MM.1S (cell line): ENCODE data around the gene PRPF6.

Experiments used
- DNase-seq: peaks from one replicate; pipeline ENCODE4 v3.0.0-alpha.2; 2015
- H2AFZ ChIP-seq: fragments of 300-600 bp; sonication (generic); 2 replicates; pipeline ENCODE4 v1.6.0; 2016; ENCODE audit warnings: antibody characterized with exemption, low read length
- H3F3A ChIP-seq: fragments of 300-600 bp; sonication (generic); 2 replicates; pipeline ENCODE4 v1.6.1; 2016; ENCODE audit warnings: mild to moderate bottlenecking, antibody characterized with exemption, low read length, moderate library complexity, mixed read lengths; ENCODE audit not compliant: insufficient read depth
- H3K27ac ChIP-seq: fragments of 300-600 bp; sonication (generic); 2 replicates; pipeline ENCODE4 v1.5.1; 2016; ENCODE audit warnings: mild to moderate bottlenecking, low read length
- H3K27me3 ChIP-seq: fragments of 300-600 bp; sonication (generic); replicated peaks from 2 replicates; pipeline ENCODE4 v1.6.0; 2016; ENCODE audit warnings: low read length; ENCODE audit not compliant: insufficient read depth
- H3K36me3 ChIP-seq: fragments of 300-600 bp; sonication (generic); replicated peaks from 2 replicates; pipeline ENCODE4 v1.6.1; 2016; ENCODE audit warnings: mild to moderate bottlenecking, low read length, mixed read lengths; ENCODE audit not compliant: insufficient read depth
- H3K4me1 ChIP-seq: fragments of 300-600 bp; sonication (generic); 2 replicates; pipeline ENCODE4 v1.6.1; 2016; ENCODE audit warnings: low read length, mixed read lengths
- H3K4me2 ChIP-seq: fragments of 300-600 bp; sonication (generic); 2 replicates; pipeline ENCODE4 v1.6.0; 2016; ENCODE audit warnings: low read depth, low read length
- H3K4me3 ChIP-seq: fragments of 300-600 bp; sonication (generic); 2 replicates; pipeline ENCODE4 v1.5.1; 2016; ENCODE audit warnings: low read length, mixed read lengths
- H3K79me2 ChIP-seq: fragments of 300-600 bp; sonication (generic); 2 replicates; pipeline ENCODE4 v1.6.1; 2016; ENCODE audit warnings: mixed run types, low read length, mixed read lengths
- H3K9ac ChIP-seq: fragments of 300-600 bp; sonication (generic); 2 replicates; pipeline ENCODE4 v1.6.1; 2016; ENCODE audit warnings: low read length, mixed read lengths
- H3K9me2 ChIP-seq: fragments of 300-600 bp; sonication (generic); replicated peaks from 2 replicates; pipeline ENCODE4 v1.6.1; 2016; ENCODE audit warnings: mild to moderate bottlenecking, low read length, mixed read lengths; ENCODE audit not compliant: insufficient read depth
- H3K9me3 ChIP-seq: fragments of 300-600 bp; sonication (generic); replicated peaks from 2 replicates; pipeline ENCODE4 v1.6.1; 2016; ENCODE audit warnings: mild to moderate bottlenecking, low read length, mixed read lengths; ENCODE audit not compliant: insufficient read depth
- H4K20me1 ChIP-seq: fragments of 300-600 bp; sonication (generic); 2 replicates; pipeline ENCODE4 v1.6.1; 2016; ENCODE audit warnings: mild to moderate bottlenecking, low read length, moderate library complexity, mixed read lengths; ENCODE audit not compliant: insufficient read depth
- CTCF ChIP-seq: fragments of 300-600 bp; sonication (generic); IDR thresholded peaks from 2 replicates; pipeline ENCODE4 v1.5.1; 2016; ENCODE audit warnings: antibody characterized with exemption, low read length, mixed read lengths
- EZH2 ChIP-seq: fragments of 300-600 bp; sonication (generic); optimal IDR thresholded peaks from 2 replicates; pipeline ENCODE3; 2017; ENCODE audit warnings: low read depth, mild to moderate bottlenecking, antibody characterized with exemption, low read length, mixed read lengths
- EZH2phosphoT487 ChIP-seq: fragments of 300-600 bp; sonication (generic); IDR thresholded peaks from 2 replicates; pipeline ENCODE4 v1.6.1; 2018; ENCODE audit warnings: antibody characterized with exemption, low read length

Gene PRPF6

DNA sequence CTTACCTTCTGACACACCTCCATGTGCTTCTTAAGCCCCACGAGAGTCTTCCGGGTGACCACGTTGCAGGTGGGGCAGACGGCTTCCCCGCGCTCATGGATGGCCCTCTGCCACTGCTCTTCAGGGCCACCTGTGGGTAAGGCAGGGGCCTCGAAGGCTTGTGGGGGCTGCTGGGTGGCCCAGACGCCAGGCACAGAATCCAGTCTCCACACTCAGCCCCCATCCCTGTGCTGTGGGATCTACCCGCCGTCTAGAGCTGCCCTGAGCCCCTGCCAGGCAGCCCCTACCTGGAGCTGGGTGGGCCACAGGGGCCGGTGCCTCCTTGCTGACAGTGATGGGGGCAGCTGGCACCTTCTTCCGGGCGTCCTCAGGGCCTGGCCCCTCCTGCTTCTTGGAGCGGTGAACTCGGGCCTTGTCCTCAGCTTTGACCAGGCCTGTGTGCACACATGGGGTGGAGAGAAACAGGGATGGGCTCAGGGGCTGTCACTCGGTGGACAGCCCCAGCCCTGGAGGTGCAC is 17.1 kb upstream of the PRPF6 start:
- TF ChIP-seq CTCF (no peak), EZH2phosphoT487 (no peak), EZH2 (no peak)
- no peaks in the 10 kb centered on the region for H4K20me1 ChIP-seq

DNA sequence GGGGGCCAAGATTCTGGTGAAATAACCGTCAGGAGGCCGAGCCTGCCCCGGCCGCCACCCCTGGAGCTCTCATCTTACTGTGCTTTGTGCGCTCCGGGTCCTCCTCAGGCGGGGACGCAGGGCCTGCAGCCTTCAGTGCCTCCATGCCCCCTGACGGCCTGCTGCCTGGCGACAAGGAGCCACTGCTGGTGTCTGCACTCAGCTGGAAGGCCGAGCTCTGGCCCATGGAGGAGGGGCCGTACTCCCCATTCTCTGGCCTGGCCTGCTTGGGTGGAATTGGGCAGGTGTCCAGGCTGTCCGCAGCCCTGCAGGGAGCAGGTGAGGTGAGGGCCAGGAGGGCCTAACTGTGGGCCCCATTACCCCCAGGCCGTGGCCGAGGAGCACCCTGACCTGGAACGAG is 16.5 kb upstream of the PRPF6 start:
- Histone ChIP-seq H3K4me1 (peaks cover 6% of the 10 kb centered on the region; the same call in 1 of the 2 replicates), H3K27me3 (no peaks in the 10 kb centered on the region)

More for the DNA sequence above, 17.1 kb upstream of the PRPF6 start:
- Histone ChIP-seq H2AFZ (no peak overlapping the region), H3K4me3 (no peak overlapping the region), H3K27ac (no peak overlapping the region), H3K79me2 (peaks cover 4% of the 10 kb centered on the region), H3K27me3 (no peaks in the 10 kb centered on the region), H3K9me3 (no peaks in the 10 kb centered on the region), H3K4me1 (peaks cover 5% of the 10 kb centered on the region; the same call in 1 of the 2 replicates), H3K36me3 (no peaks in the 10 kb centered on the region), H3K4me2 (no peak overlapping the region), H3F3A (no peaks in the 10 kb centered on the region), H3K9ac (no peak overlapping the region), H3K9me2 (no peaks in the 10 kb centered on the region)
- DNase-seq: no peak

GRCh38 chr20:63966172-63966943 is 14.6 kb upstream of the PRPF6 start:
- Histone ChIP-seq H3K9me2 (no peaks in the 10 kb centered on the region), H3K27me3 (peaks cover 5% of the 10 kb centered on the region; the same call in 1 of the 2 replicates), H3K4me2 (no peak overlapping the region), H3K9ac (no peak overlapping the region), H3K27ac (no peak overlapping the region), H3K4me3 (no peak overlapping the region), H3K9me3 (no peaks in the 10 kb centered on the region), H3K79me2 (peaks cover 8% of the 10 kb centered on the region), H3K4me1 (peaks cover 6% of the 10 kb centered on the region; the same call in 1 of the 2 replicates), H2AFZ (no peak overlapping the region), H3F3A (no peaks in the 10 kb centered on the region), H3K36me3 (no peaks in the 10 kb centered on the region), H4K20me1 (no peaks in the 10 kb centered on the region)
- DNase-seq: no peak
- TF ChIP-seq EZH2 (no peak), EZH2phosphoT487 (no peak), CTCF (no peak)

More for the DNA sequence above, 16.5 kb upstream of the PRPF6 start:
- H3F3A ChIP-seq: no peaks in the 10 kb centered on the region
- peaks cover 8% of the 10 kb centered on the region for H3K79me2 ChIP-seq
- no peaks in the 10 kb centered on the region for H3K36me3 ChIP-seq
- DNase-seq: no peak
- no peak overlapping the region for H3K27ac ChIP-seq
- no peak overlapping the region for H3K4me3 ChIP-seq
- H4K20me1 ChIP-seq: no peaks in the 10 kb centered on the region
- H3K9ac ChIP-seq: no peak overlapping the region
- H3K9me2 ChIP-seq: no peaks in the 10 kb centered on the region
- no peak overlapping the region for H2AFZ ChIP-seq
- no peaks in the 10 kb centered on the region for H3K9me3 ChIP-seq
- no peak for TF ChIP-seq EZH2phosphoT487
- no peak for TF ChIP-seq CTCF
- no peak for TF ChIP-seq EZH2
- H3K4me2 ChIP-seq: no peak overlapping the region
